Vagina (tissue), 2 donors: Measurements from ENCODE around the gene IWS1.

ENCODE experiments used
- POLR2A ChIP-seq, 2 donors: fragments of 450-650 bp; IDR thresholded peaks; one replicate each; pipeline ENCODE4 v1.6.1; 2017; ENCODE audit warnings: antibody characterized with exemption in 2 of 2, mild to moderate bottlenecking in 2 of 2, moderate library complexity in 2 of 2
- TF ChIP-seq, protein P1 (sequence below), 3 experiments: fragments of 450-650 bp in 2 of 3; fragments of 200-600 bp in 1 of 3; sonication (generic) in 1 of 3; IDR thresholded peaks; one replicate each; pipeline ENCODE4 v1.5.1; 2017 to 2019; ENCODE audit warnings: antibody characterized with exemption in 3 of 3, mild to moderate bottlenecking in 2 of 3, moderate library complexity in 2 of 3

- TF ChIP-seq, protein P1, sequence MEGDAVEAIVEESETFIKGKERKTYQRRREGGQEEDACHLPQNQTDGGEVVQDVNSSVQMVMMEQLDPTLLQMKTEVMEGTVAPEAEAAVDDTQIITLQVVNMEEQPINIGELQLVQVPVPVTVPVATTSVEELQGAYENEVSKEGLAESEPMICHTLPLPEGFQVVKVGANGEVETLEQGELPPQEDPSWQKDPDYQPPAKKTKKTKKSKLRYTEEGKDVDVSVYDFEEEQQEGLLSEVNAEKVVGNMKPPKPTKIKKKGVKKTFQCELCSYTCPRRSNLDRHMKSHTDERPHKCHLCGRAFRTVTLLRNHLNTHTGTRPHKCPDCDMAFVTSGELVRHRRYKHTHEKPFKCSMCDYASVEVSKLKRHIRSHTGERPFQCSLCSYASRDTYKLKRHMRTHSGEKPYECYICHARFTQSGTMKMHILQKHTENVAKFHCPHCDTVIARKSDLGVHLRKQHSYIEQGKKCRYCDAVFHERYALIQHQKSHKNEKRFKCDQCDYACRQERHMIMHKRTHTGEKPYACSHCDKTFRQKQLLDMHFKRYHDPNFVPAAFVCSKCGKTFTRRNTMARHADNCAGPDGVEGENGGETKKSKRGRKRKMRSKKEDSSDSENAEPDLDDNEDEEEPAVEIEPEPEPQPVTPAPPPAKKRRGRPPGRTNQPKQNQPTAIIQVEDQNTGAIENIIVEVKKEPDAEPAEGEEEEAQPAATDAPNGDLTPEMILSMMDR (IDR thresholded peaks at IDR 0.05), result no peak
- no peak for TF ChIP-seq POLR2A (IDR thresholded peaks at IDR 0.05)
Observed at GRCh38 chr2:127472268-127472667, 54.0 kb downstream of the IWS1 start.
